C1 segment of cervical spinal cord (tissue), 14 donors: ENCODE results near the gene FAM200B.
A peak's percentile ranks its signal among the peaks of the same experiment; 100 is the strongest.

Experiments used
- DNase-seq, 14 donors: peaks; one replicate each; lab custom pipeline; 2025; lab: John Stamatoyannopoulos, UW

FAM200B gene

DNA sequence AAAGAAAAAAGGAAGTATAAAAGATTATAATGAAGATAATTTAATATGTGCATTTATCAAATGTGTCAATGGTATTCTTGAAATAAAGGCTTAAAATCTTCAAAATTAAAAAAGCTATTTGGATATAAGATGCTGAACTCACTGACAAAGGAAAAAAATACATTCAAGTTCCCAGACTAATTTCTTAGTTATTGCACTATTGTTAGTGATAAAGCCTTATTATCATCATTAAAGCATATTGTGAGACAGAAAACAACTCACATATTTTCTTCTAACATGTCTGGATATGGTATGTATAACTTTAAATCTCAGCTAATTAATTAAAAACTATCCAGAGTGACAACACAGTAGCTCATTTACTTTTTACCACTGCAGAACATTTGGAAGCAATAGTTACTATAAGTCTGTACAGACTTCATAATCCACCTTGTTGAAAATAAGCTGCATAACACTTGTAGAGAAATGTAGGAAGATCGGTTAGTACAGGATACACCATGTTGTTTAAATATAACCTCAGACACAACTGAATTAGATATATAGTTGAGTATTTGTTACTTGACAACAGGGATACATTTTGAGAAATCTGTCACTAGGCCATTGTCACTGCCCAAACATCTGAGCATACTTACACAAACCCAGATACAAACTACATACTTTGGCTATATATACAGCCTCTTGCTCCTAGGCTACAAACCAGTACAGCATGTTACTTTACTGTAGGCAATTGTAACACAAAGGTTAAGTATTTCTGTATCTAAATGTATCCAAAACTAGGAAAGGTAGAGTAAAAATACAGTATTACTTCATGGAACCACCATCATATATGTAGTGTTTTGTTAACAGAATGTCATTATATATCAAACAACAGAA is 12.8 kb upstream of the FAM200B start:
- DNase-seq: no peak

DNA sequence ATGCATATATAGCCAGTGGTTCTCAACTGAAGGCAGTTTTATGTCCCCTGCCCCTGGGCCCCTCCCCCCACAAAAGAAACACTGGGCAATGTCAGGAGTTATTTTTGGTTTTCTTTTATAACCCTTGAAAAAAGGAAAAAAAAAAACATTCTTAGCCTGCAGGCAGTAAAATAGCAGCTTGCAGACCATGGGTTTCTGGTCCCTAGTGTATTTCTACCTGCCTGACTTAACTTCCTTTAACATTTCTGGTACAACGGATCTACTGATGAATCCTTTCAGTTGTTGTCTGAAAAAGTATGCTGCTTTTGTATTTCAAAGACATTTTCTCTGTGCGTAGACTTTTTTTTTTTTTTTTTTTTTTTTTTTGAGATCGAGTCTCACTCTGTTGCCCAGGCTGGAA is 11.1 kb upstream of the FAM200B start:
- no peak for DNase-seq

DNA sequence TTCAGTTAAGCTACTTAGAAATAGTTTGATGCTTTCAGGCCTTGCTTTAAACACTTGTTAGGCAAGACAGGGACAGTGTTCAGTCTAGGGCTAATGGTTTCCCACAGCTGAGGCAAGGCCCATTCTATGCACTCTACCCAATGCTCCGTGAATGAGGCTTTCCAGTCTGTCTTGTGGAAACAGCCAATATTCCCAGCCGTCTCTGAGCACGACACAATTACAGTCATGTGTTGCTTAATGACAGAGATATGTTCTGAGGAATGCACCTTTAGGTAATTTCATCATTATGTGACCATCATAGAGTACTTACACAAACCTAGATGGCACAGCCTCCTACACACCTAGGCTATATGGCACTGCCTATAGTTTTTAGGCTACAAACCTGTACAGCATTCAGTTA is 9.5 kb upstream of the FAM200B start:
- DNase-seq: no peak

DNA sequence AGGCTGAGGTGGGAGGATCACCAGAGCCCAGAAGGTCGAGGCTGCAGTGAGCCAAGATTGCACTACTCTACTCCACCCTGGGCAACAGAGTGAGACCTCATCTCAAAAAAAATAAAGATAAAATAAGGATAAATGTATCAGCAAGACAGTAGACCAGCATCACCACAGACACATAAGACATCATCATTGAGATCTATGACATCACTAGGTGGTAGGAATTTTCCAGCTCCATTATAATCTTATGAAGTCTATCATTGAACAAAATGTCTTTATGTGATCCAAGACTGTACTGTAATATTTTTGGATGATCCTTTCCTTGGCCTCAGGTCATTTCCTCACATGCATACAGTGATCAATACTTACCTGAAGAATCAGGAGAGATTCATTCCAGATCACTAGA is 8.3 kb upstream of the FAM200B start:
- no peak for DNase-seq

DNA sequence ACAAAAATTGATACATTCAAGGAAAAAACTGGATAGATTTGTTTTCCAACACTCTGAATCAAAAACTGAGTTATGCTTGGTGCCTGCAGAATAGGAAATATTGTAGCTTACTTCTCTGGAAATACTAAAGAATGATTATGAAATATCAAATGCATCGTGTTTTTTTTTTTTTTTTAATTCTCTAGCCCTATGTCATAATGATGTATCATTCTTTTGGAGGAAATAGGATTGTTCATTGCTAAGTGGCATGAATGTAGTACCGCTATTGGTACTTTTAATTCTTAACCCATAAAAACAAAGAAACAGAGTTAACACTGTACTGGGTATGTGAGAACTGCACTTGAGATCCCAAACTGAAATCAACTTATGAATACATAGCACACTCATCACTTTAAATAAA is 7.6 kb upstream of the FAM200B start:
- DNase-seq: no peak

DNA sequence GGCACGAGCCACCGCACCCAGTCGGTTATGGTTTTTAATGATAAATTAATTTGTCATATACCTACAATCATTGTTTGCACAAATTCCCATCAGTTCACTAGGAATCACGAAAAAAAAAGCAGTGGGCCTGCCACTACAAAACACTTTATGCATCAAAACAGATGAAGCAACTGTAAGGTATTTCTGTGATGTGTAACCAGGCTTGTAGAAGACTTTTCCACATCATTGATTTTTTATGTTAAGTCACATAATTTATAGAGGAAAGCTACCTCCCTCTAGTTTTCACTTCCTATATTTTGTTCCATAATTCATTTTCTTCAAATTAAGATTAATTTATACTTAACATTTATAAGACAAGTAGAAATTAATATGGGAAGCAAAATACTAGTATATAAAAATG is 6.7 kb upstream of the FAM200B start:
- DNase-seq: no peak

DNA sequence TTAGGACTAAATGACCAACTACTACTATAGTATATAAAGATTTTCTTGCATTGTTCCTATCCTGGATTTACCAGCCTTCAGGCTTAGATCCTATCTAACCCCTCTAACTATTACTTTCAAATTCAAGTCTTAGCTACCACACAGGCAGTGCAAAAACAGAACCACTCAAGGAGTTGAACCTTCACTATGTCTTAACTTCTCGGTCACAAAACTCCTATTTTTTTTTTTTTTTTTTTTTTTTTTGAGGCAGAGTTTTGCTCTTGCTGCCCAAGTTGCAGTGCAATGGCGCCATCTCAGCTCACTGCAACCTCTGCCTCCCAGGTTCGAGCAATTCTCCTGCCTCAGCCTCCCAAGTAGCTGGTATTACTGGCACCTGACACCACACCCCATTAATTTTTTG is 6.3 kb upstream of the FAM200B start:
- DNase-seq: no peak

DNA sequence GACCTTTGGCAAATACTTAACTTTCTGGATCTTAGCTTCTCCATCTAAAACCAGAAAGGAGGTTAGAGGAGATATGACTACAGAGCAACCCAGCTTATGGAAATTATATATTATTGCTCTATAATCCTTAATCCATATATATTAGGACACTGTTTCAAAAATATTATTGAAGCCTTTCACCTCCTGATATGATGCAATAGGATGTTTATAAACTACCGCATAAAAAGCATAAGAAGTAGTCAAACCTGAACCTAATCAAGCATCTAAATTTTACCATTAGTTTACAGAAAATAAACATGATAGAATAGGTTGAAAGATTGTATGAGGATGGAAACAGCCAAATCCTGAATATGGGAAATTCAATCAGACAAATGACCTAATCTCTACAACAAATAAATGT is 5.6 kb upstream of the FAM200B start:
- no peak for DNase-seq

DNA sequence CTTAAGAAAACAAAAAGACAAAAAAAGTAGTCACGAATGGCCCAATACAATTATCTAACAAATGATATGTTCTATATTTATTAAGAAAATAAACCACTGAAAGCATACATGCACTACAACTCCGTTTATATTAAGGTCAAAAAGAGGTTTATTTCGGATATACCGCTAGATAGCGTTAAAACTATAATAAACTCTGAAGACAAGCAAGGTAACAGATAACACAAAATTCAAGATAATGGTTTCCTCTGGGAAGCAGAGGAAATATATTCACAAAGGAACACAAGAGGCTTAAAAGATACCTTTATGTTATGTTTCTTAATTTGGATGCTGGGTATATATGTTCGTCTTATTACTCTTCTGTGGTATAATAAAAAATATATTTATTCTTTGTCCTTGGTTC is 4.7 kb upstream of the FAM200B start:
- no peak for DNase-seq

DNA sequence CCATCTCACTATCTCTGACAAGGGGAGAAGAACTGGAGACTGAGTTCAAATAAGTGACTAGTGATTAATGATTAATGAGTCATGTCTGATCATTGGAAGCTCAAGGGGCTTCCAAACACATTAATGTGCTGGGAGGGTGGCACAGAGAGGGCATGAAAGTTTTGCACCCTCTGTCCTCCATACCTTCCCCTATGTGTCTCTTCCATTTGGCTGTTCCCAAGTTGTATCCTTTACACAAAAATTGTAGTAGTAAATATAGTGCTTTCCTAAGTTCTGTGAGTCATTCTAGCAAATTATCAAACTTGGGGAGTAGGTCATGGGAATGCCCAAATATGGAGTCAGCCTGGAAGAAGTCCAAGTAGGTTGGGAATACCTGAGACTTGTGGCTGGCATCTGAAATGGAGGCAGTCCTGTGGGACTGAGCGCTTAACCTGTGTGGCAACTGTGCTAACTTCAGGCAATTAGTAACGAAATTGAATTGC is 4.1 kb upstream of the FAM200B start:
- DNase-seq: no peak

DNA sequence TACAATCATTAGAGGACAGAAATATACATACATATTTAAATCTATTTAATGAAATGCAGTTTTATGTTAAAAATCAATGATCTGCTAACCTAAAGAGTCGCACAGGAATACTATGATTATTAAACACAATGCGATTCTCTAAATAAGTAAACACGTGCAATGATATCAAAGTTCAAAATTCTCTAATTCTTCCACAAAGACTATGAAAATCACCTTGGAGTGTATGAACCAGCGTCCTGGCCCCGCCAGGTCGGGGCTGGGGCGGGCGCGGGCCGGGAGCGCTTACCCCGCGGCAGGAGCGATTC is 608 bp upstream of the FAM200B start:
- no peak for DNase-seq

DNA sequence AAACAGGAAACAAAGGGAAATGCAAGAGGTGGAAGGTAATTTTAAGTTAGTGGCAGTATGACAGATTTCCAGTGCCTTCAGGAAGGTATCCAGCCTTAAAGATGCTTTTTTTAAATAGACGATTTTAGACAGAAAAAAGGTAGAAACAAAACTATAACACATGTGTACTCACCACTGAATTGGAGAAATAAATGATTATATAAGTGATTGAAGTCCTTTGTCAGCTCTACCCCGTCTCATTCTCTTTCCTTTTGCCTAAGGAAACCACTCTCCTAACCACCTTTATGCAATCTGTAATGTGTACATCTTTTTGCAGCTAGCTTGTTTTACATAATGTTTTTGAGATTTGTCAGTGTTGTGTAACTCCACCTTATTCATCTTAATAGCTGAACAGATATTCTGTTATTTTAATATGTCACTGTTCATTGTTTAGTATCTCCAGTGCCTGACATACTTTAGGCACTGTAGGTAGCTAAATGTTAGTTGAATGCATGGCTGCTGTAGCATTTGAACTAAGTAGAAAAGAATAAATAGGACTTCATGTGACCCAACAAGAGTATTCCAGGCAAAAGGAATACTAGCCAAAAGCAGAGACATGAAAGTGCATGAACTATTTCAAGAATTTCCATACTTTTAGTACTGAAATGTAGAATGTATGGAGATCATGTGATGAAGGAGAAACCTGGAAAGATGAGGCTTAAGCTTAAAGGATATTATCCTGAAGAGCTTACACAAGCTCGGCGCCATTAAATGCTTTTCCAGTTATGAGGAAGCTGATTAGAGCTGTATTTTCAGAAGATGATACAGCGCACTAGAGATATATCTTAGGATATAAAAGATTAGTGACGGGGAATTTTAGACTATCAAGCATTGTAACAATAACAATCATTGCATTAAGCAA is 865 bp downstream of the FAM200B start:
- DNase-seq: peak in 1 of 14 donors; percentile 40

DNA sequence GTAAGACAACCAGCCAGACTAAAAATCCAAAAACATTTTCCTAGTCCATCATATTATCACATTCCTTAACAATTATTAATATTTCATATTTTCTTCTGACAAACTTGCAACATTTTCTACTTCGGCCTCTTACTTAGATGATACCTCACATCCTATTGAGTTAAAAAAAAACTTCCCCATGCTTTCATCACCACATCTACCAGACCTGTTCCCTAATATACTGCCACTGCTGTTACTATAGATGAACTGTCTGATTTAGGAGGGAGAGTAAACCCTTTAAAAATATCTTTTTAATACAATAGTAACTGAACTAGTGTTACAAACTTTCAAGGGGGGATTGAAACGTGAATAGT is 1.5 kb downstream of the FAM200B start:
- no peak for DNase-seq

DNA sequence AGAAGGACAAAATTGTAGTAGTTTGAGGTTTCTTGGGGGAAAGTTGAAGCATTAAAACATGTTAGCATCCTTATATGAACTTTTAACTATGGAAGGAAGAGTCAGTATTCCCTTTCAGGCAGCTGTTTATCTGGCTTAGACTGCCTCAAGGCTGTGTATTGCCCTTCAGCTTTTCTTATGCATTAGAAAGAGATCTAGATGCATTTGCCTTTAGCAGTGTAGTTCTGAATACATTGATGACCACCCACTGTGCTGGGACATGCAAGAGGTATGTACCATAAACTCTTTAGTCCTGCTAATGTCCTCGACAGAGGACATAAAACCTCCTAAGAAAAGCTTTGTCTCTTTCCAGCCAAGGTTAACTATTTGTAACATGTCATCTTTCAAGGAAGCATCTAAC is 2.9 kb downstream of the FAM200B start:
- no peak for DNase-seq

DNA sequence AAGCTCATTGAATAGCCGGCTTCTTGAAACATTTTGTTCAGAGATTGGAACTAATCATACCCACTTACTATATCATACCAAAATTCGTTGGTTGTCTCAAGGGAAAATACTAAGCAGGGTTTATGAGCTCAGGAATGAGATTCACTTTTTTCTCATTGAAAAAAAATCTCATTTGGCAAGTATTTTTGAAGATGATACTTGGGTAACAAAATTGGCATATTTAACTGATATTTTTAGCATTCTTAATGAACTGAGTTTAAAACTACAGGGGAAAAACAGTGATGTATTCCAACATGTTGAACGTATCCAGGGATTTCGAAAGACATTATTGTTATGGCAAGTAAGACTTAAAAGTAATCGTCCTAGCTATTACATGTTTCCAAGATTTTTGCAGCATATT is 6.4 kb downstream of the FAM200B start:
- DNase-seq: no peak

DNA sequence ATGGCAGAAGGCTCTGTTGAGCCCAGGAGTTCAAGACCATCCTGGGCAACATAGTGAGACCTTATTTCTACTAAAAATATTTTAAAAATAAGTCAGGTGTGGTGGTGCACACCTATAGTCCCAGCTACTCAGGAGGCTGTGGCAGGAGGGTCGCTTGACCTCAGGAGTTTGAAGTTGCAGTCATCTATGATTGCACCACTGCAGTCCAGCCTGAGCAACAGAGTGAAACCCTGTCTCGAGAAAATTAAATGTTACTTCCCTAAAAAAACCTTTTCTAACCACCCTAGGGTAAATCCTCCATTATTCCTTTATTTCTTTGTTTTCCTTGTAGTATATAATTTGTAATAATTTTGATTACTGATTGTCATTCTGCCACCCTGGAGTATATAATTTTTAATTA is 7.9 kb downstream of the FAM200B start:
- no peak for DNase-seq

DNA sequence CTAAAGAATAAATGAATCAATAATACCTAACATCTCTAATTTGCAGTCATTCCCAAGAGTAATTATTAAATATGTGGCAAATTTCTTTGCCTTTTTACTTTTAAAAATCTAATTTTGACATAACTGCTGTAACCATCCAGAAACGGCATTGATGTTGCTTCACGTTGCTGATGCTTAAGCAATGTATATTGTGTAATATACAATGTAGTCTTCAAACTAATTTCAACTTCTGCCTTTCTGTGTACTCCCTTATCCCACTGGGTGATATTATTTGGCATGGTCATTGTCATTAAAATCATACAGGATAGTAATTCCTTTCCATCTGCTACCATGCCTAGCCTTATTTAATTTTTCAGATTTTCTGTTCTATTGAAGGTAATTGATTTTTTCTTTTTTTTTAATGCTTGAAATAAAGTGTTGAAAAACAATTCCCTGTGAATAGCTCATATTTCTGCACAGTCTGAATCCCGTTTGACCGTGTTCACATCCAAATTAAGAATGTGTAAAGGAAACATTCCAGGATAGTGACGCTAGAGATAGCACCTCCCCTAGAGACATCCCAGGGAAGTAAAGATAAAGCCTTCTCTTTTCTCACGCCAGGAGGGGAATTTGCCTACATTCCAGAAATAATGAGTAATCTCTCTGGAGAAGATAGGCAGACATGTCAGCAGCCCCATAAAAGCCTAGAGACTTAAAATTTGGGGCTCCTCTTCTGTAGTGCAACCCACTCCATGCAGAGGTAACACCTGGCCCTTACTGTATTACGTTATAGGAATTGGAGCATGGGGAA is 8.6 kb downstream of the FAM200B start:
- no peak for DNase-seq

DNA sequence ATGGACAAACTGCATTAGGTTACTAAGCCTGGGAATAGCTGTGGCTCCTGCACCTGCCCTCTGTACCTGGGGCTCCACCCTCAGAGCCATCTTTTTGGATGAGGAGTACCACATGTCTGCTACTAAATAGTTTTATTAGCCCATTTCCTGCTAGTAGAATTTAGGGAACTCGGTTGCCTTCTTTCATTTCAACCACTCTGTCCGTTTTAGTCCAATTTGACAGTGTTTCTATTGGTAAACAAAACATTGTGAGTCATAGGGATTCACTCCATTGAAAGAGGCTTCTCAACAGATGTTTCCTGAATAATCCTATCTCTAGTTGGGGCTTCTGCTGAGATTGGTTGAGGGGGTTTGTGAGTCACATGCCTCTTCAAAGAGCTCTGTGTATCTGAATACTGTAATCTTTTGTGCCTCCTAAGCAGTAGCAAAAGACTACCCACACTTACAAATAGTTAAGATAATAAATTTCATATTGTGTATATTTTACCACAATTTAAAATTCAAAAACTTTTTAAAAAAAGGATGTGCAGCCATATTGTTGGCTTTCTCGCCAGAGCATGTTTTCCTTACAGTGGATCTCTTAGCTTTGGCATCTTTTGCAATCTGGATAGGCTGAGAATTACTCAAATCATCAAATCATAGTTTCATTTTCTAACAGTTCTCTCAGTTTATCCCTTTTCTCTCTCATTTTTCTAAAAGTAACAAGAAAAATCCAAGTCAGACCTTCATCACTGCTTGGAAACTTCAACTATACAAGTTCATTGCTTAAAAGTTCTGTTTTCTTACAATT is 9.9 kb downstream of the FAM200B start:
- DNase-seq: peak in 1 of 14 donors; percentile 4

DNA sequence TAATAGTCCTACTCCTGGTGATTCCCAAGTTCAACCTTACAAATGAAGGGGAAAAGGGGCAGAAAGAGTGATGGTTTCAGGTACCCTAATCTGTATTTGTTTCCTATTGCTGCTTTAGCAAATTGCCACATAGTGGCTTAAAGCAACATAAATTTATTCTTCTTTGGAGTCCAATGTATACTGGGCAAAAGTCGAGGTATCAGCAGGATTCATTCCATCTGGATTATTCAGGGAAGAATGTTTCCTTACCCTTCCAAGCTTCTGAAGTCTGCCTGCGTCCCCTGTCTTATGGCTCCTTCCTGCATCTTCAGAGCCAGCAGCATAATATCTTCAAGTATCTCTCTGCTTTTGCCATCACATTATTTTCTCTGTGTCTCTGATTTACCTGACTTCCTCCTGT is 11.0 kb downstream of the FAM200B start:
- no peak for DNase-seq

DNA sequence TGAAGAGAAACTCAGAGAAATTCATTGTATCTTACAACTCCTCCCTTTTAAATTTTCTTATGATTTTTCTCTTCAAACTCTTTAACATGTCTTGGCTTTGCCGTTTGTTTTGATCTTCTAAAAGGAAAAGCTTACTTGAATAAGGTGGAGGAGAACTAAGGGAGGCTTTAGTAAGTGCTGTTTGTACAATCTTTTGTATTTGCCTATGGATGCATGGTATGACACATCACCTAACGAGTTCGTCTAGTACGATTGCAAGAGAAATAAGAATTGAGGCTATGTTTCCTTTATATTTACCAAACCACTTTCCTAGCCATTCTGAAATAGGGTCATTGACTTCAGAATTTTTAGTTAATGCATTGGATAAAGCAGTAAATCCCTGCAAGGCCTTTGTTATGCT is 12.8 kb downstream of the FAM200B start:
- DNase-seq: no peak

DNA sequence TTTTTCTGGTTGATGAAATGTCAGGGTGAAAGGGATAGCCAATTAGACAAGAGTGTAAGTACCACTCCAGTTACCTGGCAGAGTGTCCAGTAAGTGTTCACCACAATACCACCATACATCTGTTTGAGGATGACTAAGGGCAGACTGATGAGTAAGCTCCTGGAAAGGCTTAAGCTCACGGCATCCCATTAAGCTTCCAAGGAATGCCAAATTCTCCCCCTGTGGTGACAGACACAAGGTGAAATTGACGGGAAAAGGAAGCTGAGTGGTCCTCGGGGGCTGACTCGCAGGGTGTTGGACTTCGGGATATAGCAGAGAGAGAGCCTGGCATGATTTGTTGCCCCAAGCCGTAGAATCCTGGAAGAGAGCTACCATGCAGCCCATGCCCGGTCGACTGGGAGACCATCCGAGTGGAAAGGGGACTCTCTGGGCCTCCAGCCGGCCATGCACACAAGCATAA is 13.6 kb downstream of the FAM200B start:
- DNase-seq: no peak
